CD4-positive, alpha-beta T cell treated with Interleukin-4 for 1 hour (primary cell): ENCODE measurements around the gene GNG12.

Source experiments
- DNase-seq, 2 donors: peaks; one replicate each; pipeline ENCODE4 v3.0.0-alpha.2; 2020 to 2022

The GNG12 gene

GRCh38 chr1:67832737-67833601, at the start of gene GNG12:
Gene GNG12 (minus strand): TSS chr1:67833467. CDS start chr1:67707686, 125,781 bp downstream.
- DNase-seq = no peak

- DNase-seq = no peak
Observed at GRCh38 chr1:67882196-67882958, 49.1 kb upstream of the GNG12 start.

- no peak for DNase-seq
Observed at GRCh38 chr1:67880056-67880601, 46.9 kb upstream of the GNG12 start.

GRCh38 chr1:67879485-67879884, 46.2 kb upstream of the GNG12 start:
- no peak for DNase-seq

- DNase-seq = no peak
Observed at GRCh38 chr1:67874501-67875111, 41.3 kb upstream of the GNG12 start.

- DNase-seq = no peak
Observed at GRCh38 chr1:67869233-67869632, 36.0 kb upstream of the GNG12 start.

- DNase-seq = no peak
Observed at GRCh38 chr1:67863637-67864036, 30.4 kb upstream of the GNG12 start.

- no peak for DNase-seq
Observed at GRCh38 chr1:67862685-67863084, 29.4 kb upstream of the GNG12 start.

GRCh38 chr1:67861856-67862516, 28.7 kb upstream of the GNG12 start:
- DNase-seq = no peak

- no peak for DNase-seq
Observed at GRCh38 chr1:67860776-67861175, 27.5 kb upstream of the GNG12 start.

- no peak for DNase-seq
Observed at GRCh38 chr1:67856921-67857320, 23.7 kb upstream of the GNG12 start.

- no peak for DNase-seq
Observed at GRCh38 chr1:67855961-67856360, 22.7 kb upstream of the GNG12 start.

GRCh38 chr1:67855444-67855843, 22.2 kb upstream of the GNG12 start:
- no peak for DNase-seq

- DNase-seq = no peak
Observed at GRCh38 chr1:67853704-67854103, 20.4 kb upstream of the GNG12 start.

GRCh38 chr1:67851800-67852199, 18.5 kb upstream of the GNG12 start:
- no peak for DNase-seq

- no peak for DNase-seq
Observed at GRCh38 chr1:67850611-67851075, 17.4 kb upstream of the GNG12 start.

GRCh38 chr1:67850151-67850551, 16.9 kb upstream of the GNG12 start:
- no peak for DNase-seq

GRCh38 chr1:67847466-67847865, 14.2 kb upstream of the GNG12 start:
- DNase-seq = no peak

- no peak for DNase-seq
Observed at GRCh38 chr1:67846538-67846937, 13.3 kb upstream of the GNG12 start.

GRCh38 chr1:67844988-67845387, 11.7 kb upstream of the GNG12 start:
- DNase-seq = no peak

- no peak for DNase-seq
Observed at GRCh38 chr1:67843746-67844145, 10.5 kb upstream of the GNG12 start.

- no peak for DNase-seq
Observed at GRCh38 chr1:67843331-67843730, 10.1 kb upstream of the GNG12 start.

GRCh38 chr1:67840449-67840848, 7.2 kb upstream of the GNG12 start:
- no peak for DNase-seq
